ENCODE data around the gene CFAP97.

- TF ChIP-seq POLR2AphosphoS5 (IDR thresholded peaks at IDR 0.05), result no peak
- TF ChIP-seq, protein P1, sequence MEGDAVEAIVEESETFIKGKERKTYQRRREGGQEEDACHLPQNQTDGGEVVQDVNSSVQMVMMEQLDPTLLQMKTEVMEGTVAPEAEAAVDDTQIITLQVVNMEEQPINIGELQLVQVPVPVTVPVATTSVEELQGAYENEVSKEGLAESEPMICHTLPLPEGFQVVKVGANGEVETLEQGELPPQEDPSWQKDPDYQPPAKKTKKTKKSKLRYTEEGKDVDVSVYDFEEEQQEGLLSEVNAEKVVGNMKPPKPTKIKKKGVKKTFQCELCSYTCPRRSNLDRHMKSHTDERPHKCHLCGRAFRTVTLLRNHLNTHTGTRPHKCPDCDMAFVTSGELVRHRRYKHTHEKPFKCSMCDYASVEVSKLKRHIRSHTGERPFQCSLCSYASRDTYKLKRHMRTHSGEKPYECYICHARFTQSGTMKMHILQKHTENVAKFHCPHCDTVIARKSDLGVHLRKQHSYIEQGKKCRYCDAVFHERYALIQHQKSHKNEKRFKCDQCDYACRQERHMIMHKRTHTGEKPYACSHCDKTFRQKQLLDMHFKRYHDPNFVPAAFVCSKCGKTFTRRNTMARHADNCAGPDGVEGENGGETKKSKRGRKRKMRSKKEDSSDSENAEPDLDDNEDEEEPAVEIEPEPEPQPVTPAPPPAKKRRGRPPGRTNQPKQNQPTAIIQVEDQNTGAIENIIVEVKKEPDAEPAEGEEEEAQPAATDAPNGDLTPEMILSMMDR (IDR thresholded peaks at IDR 0.05), result no peak
Observed at GRCh38 chr4:185242749-185243533, 39.1 kb upstream of the CFAP97 start.

Data from stomach (tissue), 4 donors.